Endothelial cell of umbilical vein (primary cell): ENCODE data around the gene PODXL2.

ENCODE experiments used
- EZH2 ChIP-seq: IDR thresholded peaks from 2 replicates; pipeline ENCODE4 v1.6.1; 2012; ENCODE audit warnings: borderline replicate concordance, low read depth, mild to moderate bottlenecking, moderate library complexity, low read length, inconsistent platforms; ENCODE audit not compliant: severe bottlenecking
- POLR2A ChIP-seq: IDR thresholded peaks from 2 replicates; pipeline ENCODE4 v1.6.1; 2012; ENCODE audit warnings: low read depth, mild to moderate bottlenecking, control low read depth, low read length
- POLR2AphosphoS5 ChIP-seq: IDR thresholded peaks from 2 replicates; pipeline ENCODE4 v1.6.1; 2012; ENCODE audit warnings: low read depth, mild to moderate bottlenecking, control low read depth, low read length, moderate library complexity; ENCODE audit not compliant: insufficient read depth
- TF ChIP-seq, protein P1 (sequence below), 2 donors: IDR thresholded peaks; 1 replicate in 1 of 2; 2 replicates in 1 of 2; pipeline ENCODE4 v1.5.1; 2011; ENCODE audit warnings: low read length in 2 of 2, mild to moderate bottlenecking in 2 of 2, moderate library complexity in 2 of 2, control low read depth in 1 of 2, inconsistent platforms in 1 of 2, low read depth in 1 of 2; ENCODE audit not compliant: insufficient read depth in 1 of 2; ENCODE audit errors: extremely low read depth in 1 of 2

DNA sequence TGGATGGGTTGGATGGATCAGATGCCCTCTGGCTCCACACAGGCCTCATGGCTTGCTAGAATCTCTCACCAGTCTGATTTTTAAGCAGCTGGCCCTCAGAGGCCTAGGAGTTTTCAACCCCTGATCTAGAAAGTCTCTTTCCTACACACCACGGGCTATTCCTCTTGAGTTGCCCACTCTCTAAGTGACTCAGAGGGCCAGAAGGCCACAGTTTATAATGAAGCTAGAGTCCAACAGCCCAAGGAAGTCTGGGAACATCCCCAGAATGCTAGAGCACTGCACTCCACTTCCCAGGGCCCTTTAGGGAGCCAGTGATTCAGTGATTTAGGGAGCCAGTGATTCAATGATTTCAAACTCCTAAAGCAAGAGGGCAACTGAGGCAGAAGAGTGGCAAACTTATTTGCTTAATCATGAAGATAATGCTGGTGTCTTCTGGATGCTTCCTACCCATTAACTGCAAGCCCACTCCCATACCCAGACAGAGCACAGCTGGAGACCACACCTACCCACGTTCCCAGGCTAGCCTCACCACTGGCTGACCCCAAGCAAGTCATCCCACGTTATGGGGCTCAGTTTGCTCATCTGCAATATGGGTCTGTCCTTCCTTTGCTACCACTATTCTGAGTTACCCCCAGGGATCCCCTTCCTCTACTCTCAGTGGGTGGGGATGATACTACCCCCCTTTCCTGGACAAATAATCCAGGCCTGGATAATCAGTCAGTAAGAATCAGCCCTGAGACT, 80.5 kb downstream of the PODXL2 start:
- TF ChIP-seq POLR2A, result no peak
- TF ChIP-seq, protein P1, sequence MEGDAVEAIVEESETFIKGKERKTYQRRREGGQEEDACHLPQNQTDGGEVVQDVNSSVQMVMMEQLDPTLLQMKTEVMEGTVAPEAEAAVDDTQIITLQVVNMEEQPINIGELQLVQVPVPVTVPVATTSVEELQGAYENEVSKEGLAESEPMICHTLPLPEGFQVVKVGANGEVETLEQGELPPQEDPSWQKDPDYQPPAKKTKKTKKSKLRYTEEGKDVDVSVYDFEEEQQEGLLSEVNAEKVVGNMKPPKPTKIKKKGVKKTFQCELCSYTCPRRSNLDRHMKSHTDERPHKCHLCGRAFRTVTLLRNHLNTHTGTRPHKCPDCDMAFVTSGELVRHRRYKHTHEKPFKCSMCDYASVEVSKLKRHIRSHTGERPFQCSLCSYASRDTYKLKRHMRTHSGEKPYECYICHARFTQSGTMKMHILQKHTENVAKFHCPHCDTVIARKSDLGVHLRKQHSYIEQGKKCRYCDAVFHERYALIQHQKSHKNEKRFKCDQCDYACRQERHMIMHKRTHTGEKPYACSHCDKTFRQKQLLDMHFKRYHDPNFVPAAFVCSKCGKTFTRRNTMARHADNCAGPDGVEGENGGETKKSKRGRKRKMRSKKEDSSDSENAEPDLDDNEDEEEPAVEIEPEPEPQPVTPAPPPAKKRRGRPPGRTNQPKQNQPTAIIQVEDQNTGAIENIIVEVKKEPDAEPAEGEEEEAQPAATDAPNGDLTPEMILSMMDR (IDR thresholded peaks at IDR 0.05; ENCODE audit: extremely low read depth in 1 of 2, insufficient read depth in 1 of 2, low read depth in 1 of 2, low read length in 2 of 2), result no peak
- no peak for TF ChIP-seq EZH2
- no peak for TF ChIP-seq POLR2AphosphoS5
